C4-2B (cell line): ENCODE data around the gene CFH.
"Not testable (repeated sequence)": the region's sequence is repeated elsewhere in the genome, so short reads cannot be mapped to it uniquely, and the experiment has no call there.

Experiments
- CTCF ChIP-seq: fragments of 450-650 bp; conservative IDR thresholded peaks from 2 replicates; pipeline ENCODE4 v1.5.1; 2017; ENCODE audit warnings: mild to moderate bottlenecking
- ZFX ChIP-seq: fragments of 450-650 bp; IDR thresholded peaks from 2 replicates; pipeline ENCODE4 v1.6.1; 2017

- not testable (repeated sequence) for TF ChIP-seq CTCF, ZFX
Measured at GRCh38 chr1:196639291-196639690, 12.6 kb upstream of the CFH start.
